NOMO-1 treated with DMSO at 0.1 percent for 48 hours (cell line): Measurements from ENCODE around the gene KLHL4.
A peak's percentile ranks its signal among the peaks of the same experiment; 100 is the strongest.
"Not testable (repeated sequence)": the region's sequence is repeated elsewhere in the genome, so short reads cannot be mapped to it uniquely, and the experiment has no call there.

Experiments used
- DNase-seq: peaks from one replicate; lab custom pipeline; 2025; ENCODE audit not compliant: unreplicated experiment; lab: John Stamatoyannopoulos, UW

Gene KLHL4

GRCh38 chrX:87661761-87662160, 144.2 kb downstream of the KLHL4 start:
- no peak for DNase-seq

- DNase-seq = no peak
Measured at GRCh38 chrX:87663421-87663820, 145.8 kb downstream of the KLHL4 start.

- peak; percentile 31 for DNase-seq
Measured at GRCh38 chrX:87664381-87664780, 146.8 kb downstream of the KLHL4 start.

DNA sequence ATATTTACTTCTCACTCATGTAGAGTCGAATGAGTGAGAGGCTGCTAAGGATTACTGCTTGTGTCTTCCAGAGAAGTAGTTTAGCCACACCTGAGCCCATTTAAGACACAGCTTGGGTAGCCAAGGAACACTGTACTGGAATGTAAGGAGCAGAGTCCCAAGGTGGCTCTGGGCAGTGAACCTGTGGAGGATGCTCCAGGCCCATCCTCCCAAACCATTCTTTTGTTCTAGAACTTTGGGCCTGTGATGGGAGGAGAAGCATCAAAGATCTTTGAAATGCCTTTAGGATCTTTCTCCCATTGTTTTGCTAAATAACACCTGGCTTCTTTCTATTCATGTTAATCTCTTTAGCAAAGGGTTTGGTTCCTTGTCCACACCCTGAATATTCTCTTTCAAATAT, 162.2 kb downstream of the KLHL4 start:
- no peak for DNase-seq

DNA sequence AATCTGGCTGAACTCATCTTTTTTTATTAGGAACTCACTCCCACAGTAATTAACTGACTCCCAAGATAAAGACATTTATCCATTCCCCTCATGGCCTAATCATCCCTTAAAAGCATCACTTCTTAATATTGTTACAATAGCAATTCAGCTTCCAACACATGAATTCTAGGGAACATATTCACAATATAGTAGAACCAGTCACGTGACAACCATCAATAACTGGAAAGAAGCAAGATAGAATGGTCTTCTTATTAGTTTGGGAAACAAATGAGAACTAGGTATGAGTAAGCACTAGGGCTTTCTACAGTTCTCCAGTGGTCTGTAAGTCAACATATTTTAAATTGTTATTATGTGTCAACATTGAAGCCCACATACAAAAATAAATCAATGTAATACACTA, 170.1 kb downstream of the KLHL4 start:
- no peak for DNase-seq

DNA sequence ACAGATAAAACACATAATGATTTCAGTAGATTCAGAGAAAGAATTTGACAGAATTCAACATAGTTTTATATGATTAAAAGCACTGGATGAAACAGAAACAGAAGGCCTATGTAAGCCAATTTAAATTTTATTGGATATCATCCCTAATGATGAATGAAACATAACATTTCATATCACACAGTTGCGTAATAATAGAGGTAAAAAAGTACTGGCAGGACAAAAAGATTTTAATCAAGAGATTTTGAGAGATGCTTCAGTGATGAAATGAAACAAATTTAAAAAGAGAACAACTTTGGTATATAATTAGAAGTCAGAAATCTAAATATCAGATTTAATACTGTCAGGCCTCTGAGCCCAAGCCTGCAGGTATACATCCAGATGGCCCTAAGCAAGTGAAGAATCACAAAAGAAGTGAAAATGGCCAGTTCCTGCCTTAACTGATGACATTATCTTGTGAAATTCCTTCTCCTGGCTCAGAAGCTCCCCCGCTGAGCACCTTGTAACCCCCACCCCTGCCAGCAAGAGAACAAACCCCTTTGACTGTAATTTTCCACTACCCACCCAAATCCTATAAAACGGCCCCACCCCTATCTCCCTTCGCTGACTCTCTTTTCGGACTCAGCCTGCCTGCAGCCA, 170.6 kb downstream of the KLHL4 start:
- not testable (repeated sequence) for DNase-seq

DNA sequence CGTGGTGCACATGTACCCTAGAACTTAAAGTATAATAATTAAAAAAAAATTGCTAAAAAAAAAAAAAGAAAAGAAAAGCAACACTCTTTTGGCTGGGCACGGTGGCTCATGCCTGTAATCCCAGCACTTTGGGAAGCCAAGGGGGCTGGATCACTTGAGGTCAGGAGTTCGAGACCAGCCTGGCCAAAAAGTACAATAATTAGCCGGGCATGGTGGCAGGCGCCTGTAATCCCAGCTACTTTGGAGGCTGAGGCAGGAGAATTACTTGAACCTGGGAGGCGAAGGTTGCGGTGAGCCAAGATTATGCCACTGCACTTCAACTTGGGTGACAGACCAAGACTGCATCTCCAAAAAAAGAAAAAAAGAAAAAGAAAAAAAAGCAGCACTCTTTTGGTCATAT, 171.6 kb downstream of the KLHL4 start:
- not testable (repeated sequence) for DNase-seq

- no peak for DNase-seq
Measured at GRCh38 chrX:87693204-87693603, 175.6 kb downstream of the KLHL4 start.

DNA sequence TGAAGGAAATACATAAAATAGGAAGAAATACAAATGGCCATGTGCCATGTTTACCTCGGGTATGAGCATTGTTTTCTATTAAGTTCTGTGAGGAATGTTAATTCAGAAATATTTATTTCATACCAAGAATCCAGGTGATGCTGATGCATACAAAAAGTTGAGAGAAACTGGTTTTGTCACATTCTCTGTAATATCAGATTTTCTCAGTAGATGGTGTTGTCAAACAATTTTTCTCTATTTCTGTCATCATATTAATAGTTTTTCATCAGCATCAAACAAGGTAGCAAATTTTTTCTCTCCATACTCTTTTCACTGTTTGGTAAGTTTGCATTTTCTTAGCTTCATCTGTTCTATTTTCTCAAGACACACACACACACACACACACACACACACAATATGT, 179.8 kb downstream of the KLHL4 start:
- no peak for DNase-seq

DNA sequence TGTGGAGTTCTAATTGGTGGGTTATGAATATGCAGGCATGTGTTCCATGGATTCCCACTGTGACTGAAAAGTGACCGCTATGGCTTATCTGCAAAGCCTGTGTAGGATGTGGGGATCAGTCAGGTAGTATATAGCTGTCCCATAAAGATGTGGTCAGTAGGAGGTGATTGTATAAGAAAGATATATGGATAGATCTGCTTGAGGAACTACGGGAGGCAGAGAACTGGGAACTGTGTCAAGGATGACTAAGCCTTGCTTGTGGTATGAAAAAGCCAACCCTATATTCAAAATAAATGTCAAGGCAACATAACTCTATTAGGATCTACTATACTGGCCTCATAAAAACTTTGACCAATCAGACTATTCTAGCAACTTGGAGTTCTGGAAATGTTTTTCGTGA, 185.2 kb downstream of the KLHL4 start:
- DNase-seq = no peak

GRCh38 chrX:87703469-87703868, 185.9 kb downstream of the KLHL4 start:
- DNase-seq = not testable (repeated sequence)

- DNase-seq = no peak
Measured at GRCh38 chrX:87706134-87706533, 188.5 kb downstream of the KLHL4 start.

- no peak for DNase-seq
Measured at GRCh38 chrX:87710580-87710979, 193.0 kb downstream of the KLHL4 start.
